ENCODE data around the gene OR10G6.

GRCh38 chr11:123995119-123995518 is at the start of gene OR10G6:
- TF ChIP-seq, protein P1, sequence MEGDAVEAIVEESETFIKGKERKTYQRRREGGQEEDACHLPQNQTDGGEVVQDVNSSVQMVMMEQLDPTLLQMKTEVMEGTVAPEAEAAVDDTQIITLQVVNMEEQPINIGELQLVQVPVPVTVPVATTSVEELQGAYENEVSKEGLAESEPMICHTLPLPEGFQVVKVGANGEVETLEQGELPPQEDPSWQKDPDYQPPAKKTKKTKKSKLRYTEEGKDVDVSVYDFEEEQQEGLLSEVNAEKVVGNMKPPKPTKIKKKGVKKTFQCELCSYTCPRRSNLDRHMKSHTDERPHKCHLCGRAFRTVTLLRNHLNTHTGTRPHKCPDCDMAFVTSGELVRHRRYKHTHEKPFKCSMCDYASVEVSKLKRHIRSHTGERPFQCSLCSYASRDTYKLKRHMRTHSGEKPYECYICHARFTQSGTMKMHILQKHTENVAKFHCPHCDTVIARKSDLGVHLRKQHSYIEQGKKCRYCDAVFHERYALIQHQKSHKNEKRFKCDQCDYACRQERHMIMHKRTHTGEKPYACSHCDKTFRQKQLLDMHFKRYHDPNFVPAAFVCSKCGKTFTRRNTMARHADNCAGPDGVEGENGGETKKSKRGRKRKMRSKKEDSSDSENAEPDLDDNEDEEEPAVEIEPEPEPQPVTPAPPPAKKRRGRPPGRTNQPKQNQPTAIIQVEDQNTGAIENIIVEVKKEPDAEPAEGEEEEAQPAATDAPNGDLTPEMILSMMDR (IDR thresholded peaks at IDR 0.05; ENCODE audit: low read depth, low read length, poor library complexity, severe bottlenecking), result no peak
- TF ChIP-seq EZH2phosphoT487 (IDR thresholded peaks at IDR 0.05; ENCODE audit: borderline replicate concordance, low read length), result no peak
